H1 (cell line): Measurements from ENCODE around the gene PKMYT1. TPM values are rescaled to one million over a fixed set of nuclear protein-coding genes. Genes with fewer than 3 reads are reported as not detected.

ENCODE experiments used
- SP2 ChIP-seq: IDR thresholded peaks from 2 replicates; pipeline ENCODE4 v1.6.1; 2012; ENCODE audit warnings: mild to moderate bottlenecking, low read length, inconsistent platforms
- polyA plus RNA-seq, 7 experiments: library from polyadenylated mRNA; depleted of rRNA in 3 of 7; stranded (reverse) in 5 of 7; unstranded in 2 of 7; fragments of >200 nt in 5 of 7; fragments of 200-250 nt in 2 of 7; gene quantifications; 1 replicate in 5 of 7; 2 replicates in 1 of 7; 4 replicates in 1 of 7; pipeline versions ENCODE4 v1.2.1 to v1.2.3, GENCODE V29; 2011 to 2013; ENCODE audit warnings: missing spikeins in 2 of 7, mixed read lengths in 2 of 7
- total RNA-seq: library from RNA; stranded (reverse); fragmentation: NEBNext Ultra II Directional; extraction: Animal tissue kit (Norgen Biotek cat#: 25700); gene quantifications from 2 replicates; pipeline ENCODE4 v1.2.1, GENCODE V29; 2021

PKMYT1 gene
- total and polyA plus RNA-seq, 2 of the 8 experiments (the other 6 are each of a cell fraction or from before 2014, with no cell fraction given) = 74.7 to 85.2 TPM

DNA sequence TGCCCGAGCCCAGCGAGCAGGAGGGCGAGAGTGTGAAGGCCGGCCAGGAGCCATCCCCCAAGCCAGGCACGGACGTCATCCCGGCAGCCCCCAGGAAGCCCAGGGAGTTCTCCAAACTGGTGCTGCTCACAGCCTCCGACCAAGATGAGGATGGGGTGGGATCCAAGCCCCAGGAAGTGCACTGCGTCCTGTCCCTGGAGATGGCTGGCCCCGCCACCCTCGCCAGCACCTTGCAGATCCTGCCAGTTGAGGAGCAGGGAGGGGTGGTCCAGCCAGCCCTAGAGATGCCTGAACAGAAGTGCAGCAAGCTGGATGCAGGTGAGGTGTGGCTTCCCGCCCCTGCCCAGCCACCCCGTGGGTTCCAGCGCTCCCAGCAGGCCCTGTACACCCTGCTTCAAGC lies 50.6 kb downstream of the PKMYT1 start (continued):
- no peak for TF ChIP-seq SP2
